NAMALWA (cell line): Measurements from ENCODE around the gene TUBGCP4.

Source experiments
- DNase-seq: peaks from one replicate; pipeline ENCODE4 v3.0.0-alpha.2; 2015; ENCODE audit warnings: low spot score

TUBGCP4 gene

DNA sequence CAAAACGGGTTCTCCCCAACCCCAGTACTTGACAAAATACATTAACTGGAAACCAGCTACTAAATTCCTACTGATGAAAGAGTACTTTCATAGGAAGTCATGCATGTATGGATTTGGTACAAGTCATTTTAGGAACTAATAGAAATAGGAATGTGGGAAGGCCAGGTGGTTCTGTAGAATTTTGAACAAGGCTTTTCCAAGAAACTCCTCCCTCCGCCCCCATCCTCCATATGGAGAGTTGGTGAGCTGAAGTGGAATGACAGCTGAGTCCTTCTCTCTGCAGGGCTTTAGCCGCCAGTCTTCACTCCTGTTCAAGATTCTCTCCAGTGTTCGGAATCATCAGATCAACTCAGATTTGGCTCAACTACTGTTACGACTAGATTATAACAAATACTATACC lies 33.2 kb downstream of the TUBGCP4 start:
- DNase-seq = no peak

GRCh38 chr15:43406189-43406588 lies 35.3 kb downstream of the TUBGCP4 start:
- no peak for DNase-seq

- DNase-seq = no peak
These were observed 35.9 kb downstream of the TUBGCP4 start for GRCh38 chr15:43406808-43407207.

DNA sequence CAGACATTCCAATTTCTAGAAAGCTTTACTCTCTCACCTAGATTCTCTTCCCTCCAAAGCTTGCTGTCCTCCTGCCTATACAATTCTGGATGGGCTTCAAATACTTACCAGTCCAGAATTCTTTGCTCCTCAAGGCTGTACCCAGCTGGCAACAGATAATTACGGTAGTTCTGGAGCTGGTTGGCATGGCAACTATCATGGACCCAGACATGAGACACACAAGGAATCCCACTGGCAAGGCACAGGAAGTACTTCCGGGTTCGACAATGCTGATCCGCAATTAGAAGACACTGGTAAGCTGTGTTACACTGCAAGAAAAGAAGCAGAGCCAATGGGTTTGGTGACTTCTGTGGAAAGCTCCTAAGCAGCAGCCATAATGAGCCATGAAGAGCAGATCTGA lies 37.9 kb downstream of the TUBGCP4 start:
- DNase-seq = no peak

DNA sequence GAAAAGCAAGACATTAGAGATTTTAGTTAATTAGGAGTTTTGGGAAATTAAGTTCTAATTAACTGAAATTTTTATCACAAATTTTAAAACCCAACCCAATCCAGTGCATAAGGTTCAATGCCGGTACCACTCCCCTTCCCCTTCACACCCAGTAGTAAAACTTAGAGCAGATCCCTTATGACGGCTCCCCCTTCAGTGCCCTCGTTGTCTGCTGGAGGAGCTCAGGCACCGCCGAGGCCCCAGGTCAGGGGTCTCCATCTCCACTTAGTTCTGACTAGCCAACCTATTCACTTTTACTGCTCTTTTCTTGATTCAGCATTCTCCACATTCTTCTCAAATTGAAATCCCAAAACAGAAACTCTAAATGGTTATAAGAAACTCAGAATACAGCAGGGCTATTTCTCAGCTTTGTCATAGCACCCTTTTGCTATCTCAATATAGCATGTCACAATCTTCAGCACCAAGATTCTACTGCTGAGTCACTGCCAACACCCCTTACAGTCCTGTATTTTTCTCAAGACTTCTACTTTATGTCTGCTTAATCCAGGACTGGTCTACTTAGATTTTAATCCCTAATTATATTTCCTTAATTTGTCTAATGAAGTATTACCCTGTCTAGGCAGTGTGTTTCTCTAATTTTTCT lies 39.8 kb downstream of the TUBGCP4 start:
- DNase-seq = no peak

GRCh38 chr15:43412096-43412495 lies 41.2 kb downstream of the TUBGCP4 start:
- no peak for DNase-seq

GRCh38 chr15:43414196-43414595 lies 43.3 kb downstream of the TUBGCP4 start:
- DNase-seq = no peak

DNA sequence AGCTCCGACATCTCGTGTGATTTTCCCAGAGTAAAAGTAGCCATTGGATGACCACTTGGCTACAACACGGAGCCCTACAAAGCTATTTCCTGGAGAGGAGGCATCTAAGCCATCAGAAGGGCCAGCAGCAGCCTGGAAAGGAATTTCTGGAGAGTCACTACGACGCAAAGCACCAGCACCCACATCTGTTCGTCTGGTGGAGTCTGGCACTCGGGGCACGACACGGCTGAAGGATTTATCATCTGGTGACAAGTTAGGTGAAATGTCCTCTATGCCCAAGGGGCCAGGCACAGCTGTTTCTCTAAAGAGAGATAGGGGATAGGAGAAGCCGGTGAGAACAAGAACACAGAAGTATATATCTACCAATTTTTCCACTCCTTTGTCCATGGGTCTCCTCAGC lies 49.5 kb downstream of the TUBGCP4 start:
- no peak for DNase-seq

GRCh38 chr15:43420876-43421275 lies 50.0 kb downstream of the TUBGCP4 start:
- DNase-seq = no peak

DNA sequence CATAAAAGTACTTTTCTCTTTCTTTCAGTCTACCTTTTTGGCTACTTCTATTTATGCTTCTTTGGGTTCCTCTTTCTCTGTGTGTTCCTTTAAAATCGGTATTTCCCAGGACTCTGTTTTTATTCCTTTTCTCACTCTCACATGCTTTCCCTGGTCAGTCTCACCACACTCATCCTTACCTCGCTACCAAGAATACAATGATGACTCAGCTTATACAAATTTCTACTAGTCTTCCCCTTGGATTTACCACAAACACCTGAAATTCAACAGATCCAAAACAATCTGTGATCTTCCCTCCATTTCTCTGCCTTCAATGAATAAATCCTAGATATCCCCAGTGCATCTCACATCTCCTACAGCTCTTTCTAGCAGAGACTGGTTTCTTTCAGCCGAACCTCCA lies 52.9 kb downstream of the TUBGCP4 start:
- no peak for DNase-seq

DNA sequence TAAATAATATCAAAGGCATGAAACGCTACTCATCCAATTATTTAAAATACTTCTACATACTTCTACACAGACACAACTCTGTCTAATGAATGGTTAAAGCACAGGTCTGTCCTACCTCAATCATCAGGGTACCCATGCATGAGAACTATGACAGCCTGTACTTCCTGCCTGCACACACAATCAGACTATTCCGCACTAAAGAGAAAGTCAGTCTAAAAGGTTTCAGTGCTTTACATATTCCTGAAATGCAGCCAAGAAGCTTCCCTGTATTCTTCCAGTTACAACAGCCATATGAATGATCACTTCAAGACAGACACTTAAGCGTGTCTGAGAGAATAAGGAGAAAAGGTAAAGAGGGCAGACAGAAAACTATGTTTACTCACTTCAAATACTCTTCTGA lies 58.8 kb downstream of the TUBGCP4 start:
- no peak for DNase-seq

GRCh38 chr15:43433165-43433564 lies 62.3 kb downstream of the TUBGCP4 start:
- no peak for DNase-seq

GRCh38 chr15:43433661-43434303 lies 62.9 kb downstream of the TUBGCP4 start:
- DNase-seq = no peak

DNA sequence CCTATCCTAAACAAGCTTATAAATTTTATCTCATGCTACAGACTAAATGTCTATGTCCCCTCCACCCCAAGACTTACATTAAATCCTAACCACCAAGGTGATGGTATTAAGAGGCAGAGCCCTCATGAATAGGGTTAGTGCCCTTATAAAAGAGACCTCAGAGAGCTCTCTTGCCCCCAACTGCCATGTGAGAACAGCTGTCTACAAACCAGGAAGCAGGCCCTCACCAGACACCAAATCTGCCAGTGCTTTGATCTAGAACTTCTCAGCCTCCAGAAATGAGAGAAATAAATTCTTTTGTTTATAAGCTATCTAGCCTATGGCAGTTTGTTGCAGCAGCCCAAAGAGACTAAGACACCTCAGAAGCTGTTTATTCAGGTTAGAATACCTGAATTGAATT lies 63.5 kb downstream of the TUBGCP4 start:
- DNase-seq = no peak

- DNase-seq = no peak
These were observed 65.5 kb downstream of the TUBGCP4 start for GRCh38 chr15:43436395-43436794.

DNA sequence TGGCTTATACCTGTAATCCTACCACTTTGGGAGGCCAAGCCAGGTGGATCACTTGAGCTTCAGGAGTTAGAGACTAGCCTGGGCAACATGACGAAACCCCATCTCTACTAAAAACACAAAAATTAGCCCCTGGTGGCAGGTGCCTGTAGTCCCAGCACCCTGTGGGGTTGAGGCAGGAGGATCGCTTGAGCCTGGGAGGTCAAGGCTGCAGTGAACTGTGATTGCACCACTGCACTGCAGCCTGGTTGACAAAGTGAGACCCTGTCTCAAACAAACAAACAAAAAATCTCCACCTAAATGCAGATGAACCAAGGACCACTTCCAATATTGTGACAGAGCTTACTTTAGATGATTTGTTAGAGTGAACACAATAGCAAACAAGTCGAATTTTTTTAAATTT lies 68.4 kb downstream of the TUBGCP4 start:
- no peak for DNase-seq

GRCh38 chr15:43440721-43441281 lies 69.9 kb downstream of the TUBGCP4 start:
- DNase-seq = peak; percentile 65

GRCh38 chr15:43441316-43441715 lies 70.4 kb downstream of the TUBGCP4 start:
- peak; percentile 48 for DNase-seq

DNA sequence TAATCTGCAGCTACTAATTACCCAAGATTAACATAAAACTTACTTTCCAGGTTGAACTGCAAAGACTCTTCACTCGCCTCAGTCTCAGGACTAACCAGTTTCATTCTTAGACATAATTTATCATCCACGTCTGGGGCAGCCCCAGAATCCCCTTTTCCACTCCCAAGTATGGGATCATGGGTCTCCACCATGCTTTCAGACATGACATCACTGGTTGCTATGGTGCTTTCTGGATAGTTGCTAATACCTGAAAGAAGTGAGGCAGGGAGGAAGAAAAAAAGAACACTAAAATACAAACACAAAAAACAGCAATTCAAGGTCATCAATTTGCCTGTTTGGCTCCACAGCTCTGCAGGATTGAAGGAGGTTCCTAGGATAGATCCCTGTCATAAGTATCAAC lies 75.4 kb downstream of the TUBGCP4 start:
- DNase-seq = no peak

- DNase-seq = no peak
These were observed 79.1 kb downstream of the TUBGCP4 start for GRCh38 chr15:43449981-43450380.
